Activated CD8-positive, alpha-beta memory T cell treated with anti-CD3 and anti-CD28 coated beads, Interleukin-2, amount 50 U/mL, for 1 hour (primary cell): ENCODE measurements around the gene PRUNE1.
A peak's percentile ranks its signal among the peaks of the same experiment; 100 is the strongest.

Experiments
- DNase-seq: peaks from one replicate; pipeline ENCODE4 v3.0.0-alpha.2; 2020; ENCODE audit errors: extremely low read depth

Gene PRUNE1

GRCh38 chr1:151008244-151009205, at the start of gene PRUNE1:
Gene PRUNE1 (plus strand): TSS chr1:151008449. CDS start chr1:151008633, 184 bp downstream.
- peak; percentile 95 for DNase-seq

- DNase-seq: no peak
Observed at GRCh38 chr1:150960646-150961045, 47.6 kb upstream of the PRUNE1 start.

- no peak for DNase-seq
Observed at GRCh38 chr1:150961756-150962155, 46.5 kb upstream of the PRUNE1 start.

GRCh38 chr1:150963321-150964163, 44.7 kb upstream of the PRUNE1 start:
- no peak for DNase-seq

- no peak for DNase-seq
Observed at GRCh38 chr1:150964164-150964489, 44.1 kb upstream of the PRUNE1 start.

- DNase-seq: no peak
Observed at GRCh38 chr1:150965605-150966004, 42.6 kb upstream of the PRUNE1 start.

- DNase-seq: no peak
Observed at GRCh38 chr1:150966011-150966410, 42.2 kb upstream of the PRUNE1 start.

- no peak for DNase-seq
Observed at GRCh38 chr1:150967936-150968335, 40.3 kb upstream of the PRUNE1 start.

- no peak for DNase-seq
Observed at GRCh38 chr1:150968491-150968890, 39.8 kb upstream of the PRUNE1 start.

GRCh38 chr1:150969626-150970025, 38.6 kb upstream of the PRUNE1 start:
- no peak for DNase-seq

- no peak for DNase-seq
Observed at GRCh38 chr1:150970808-150971582, 37.3 kb upstream of the PRUNE1 start.

- DNase-seq: no peak
Observed at GRCh38 chr1:150971583-150972416, 36.4 kb upstream of the PRUNE1 start.

GRCh38 chr1:150972417-150972940, 35.8 kb upstream of the PRUNE1 start:
- DNase-seq: no peak

- no peak for DNase-seq
Observed at GRCh38 chr1:150973258-150973835, 34.9 kb upstream of the PRUNE1 start.

- no peak for DNase-seq
Observed at GRCh38 chr1:150973836-150974579, 34.2 kb upstream of the PRUNE1 start.

GRCh38 chr1:150974580-150975478, 33.4 kb upstream of the PRUNE1 start, which contains the start of gene CERS2:
Gene CERS2 (minus strand): TSS chr1:150974835. CDS start chr1:150969090, 5,745 bp downstream.
- no peak for DNase-seq

GRCh38 chr1:150976401-150976821, 31.8 kb upstream of the PRUNE1 start:
- no peak for DNase-seq
